Right lobe of liver (tissue), 4 donors: ENCODE results near the gene UBXN6.

ENCODE experiments used
- POLR2A ChIP-seq: fragments of 450-650 bp; IDR thresholded peaks from one replicate; pipeline ENCODE4 v1.6.1; 2017; ENCODE audit warnings: antibody characterized with exemption, mild to moderate bottlenecking
- TF ChIP-seq, protein P1 (sequence below), 4 donors: fragments of 200-600 bp in 3 of 4; fragments of 450-650 bp in 1 of 4; IDR thresholded peaks; one replicate each; pipeline versions ENCODE4 v1.5.1 to v1.8.0; 2016 to 2022; ENCODE audit warnings: antibody characterized with exemption in 4 of 4, mild to moderate bottlenecking in 2 of 4
- donor health status: DM: no; HTN: no; CAD: no.
- donor health status: DM: no; HTN: no; CAD: no.
- donor health status: DM: no; HTN: yes; CAD: no.

GRCh38 chr19:4436231-4436630, 21.4 kb downstream of the UBXN6 start:
- TF ChIP-seq, protein P1, sequence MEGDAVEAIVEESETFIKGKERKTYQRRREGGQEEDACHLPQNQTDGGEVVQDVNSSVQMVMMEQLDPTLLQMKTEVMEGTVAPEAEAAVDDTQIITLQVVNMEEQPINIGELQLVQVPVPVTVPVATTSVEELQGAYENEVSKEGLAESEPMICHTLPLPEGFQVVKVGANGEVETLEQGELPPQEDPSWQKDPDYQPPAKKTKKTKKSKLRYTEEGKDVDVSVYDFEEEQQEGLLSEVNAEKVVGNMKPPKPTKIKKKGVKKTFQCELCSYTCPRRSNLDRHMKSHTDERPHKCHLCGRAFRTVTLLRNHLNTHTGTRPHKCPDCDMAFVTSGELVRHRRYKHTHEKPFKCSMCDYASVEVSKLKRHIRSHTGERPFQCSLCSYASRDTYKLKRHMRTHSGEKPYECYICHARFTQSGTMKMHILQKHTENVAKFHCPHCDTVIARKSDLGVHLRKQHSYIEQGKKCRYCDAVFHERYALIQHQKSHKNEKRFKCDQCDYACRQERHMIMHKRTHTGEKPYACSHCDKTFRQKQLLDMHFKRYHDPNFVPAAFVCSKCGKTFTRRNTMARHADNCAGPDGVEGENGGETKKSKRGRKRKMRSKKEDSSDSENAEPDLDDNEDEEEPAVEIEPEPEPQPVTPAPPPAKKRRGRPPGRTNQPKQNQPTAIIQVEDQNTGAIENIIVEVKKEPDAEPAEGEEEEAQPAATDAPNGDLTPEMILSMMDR (IDR thresholded peaks at IDR 0.05): no peak
- no peak for TF ChIP-seq POLR2A
